ENCODE data around the gene ORAI1.

DNA sequence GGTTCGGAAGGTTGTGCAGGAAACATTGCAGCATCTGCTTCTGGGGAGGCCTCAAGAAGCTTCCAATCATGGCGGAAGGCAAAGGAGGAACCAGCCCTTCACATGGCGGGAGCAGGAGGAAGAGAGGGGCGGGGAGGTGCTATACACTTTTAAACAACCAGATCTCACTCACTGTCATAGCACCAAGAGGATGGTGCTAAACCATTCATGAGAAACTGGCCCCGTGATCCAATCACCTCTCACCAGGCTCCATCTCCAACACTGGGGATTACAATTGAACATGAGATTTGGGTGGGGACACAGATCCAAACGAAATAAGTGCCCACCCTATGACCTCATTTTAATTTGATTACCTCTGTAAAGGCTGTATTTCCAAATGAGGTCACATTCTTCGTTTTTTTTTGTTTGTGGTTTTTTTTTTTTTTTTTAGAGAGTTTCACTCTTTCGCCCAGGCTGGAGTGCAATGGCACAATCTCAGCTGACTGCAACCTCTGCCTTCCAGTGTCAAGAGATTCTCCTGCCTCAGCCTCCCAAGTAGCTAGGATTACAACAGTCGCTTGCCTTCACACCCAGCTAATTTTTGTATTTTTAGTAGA lies 11.4 kb upstream of the ORAI1 start:
- TF ChIP-seq SUZ12 (IDR thresholded peaks at IDR 0.05) = no peak
- TF ChIP-seq SP1 (IDR thresholded peaks at IDR 0.05) = no peak
- TF ChIP-seq BHLHE40 (IDR thresholded peaks at IDR 0.05; ENCODE audit: borderline replicate concordance) = no peak
- TF ChIP-seq ELF4 (IDR thresholded peaks at IDR 0.05) = no peak
- TF ChIP-seq FOXM1 (IDR thresholded peaks at IDR 0.05; ENCODE audit: borderline replicate concordance) = no peak
- TF ChIP-seq TARDBP (IDR thresholded peaks at IDR 0.05) = no peak

Data from HEK293T (cell line).